ENCODE results near the gene HBE1.

The HBE1 gene

DNA sequence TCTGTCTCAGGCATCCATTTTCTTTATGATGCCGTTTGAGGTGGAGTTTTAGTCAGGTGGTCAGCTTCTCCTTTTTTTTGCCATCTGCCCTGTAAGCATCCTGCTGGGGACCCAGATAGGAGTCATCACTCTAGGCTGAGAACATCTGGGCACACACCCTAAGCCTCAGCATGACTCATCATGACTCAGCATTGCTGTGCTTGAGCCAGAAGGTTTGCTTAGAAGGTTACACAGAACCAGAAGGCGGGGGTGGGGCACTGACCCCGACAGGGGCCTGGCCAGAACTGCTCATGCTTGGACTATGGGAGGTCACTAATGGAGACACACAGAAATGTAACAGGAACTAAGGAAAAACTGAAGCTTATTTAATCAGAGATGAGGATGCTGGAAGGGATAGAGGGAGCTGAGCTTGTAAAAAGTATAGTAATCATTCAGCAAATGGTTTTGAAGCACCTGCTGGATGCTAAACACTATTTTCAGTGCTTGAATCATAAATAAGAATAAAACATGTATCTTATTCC lies 10.9 kb upstream of the HBE1 start:
- no peaks in the 10 kb centered on the region for H3K4me1 ChIP-seq (ENCODE audit: control insufficient read depth, insufficient read depth, low read length)
- H3K4me3 ChIP-seq (ENCODE audit: low read depth, low read length) = no peak overlapping the region
- ChIA-PET CTCF (interaction anchor here (0.7 kb wide), 1 partner anchor 407 kb away, joined by 3 read pairs; no protein-coding TSS in a partner anchor), POLR2A (no interaction called here)
- no peaks in the 10 kb centered on the region for H3K9me3 ChIP-seq (ENCODE audit: control insufficient read depth, insufficient read depth, low read depth, low read length)
- no peak overlapping the region for H3K27ac ChIP-seq (ENCODE audit: extremely low read depth, low read depth, low read length)
- TF ChIP-seq ZNF660 (tag by site-specific recombination; IDR thresholded peaks at IDR 0.05) (0 out of 2 replicates have a peak, but pooled peaks have one; percentile 21), ZNF19 (tag by site-specific recombination; IDR thresholded peaks at IDR 0.05; ENCODE audit: low read depth) (no peak)
- TF ChIP-seq, protein P1, sequence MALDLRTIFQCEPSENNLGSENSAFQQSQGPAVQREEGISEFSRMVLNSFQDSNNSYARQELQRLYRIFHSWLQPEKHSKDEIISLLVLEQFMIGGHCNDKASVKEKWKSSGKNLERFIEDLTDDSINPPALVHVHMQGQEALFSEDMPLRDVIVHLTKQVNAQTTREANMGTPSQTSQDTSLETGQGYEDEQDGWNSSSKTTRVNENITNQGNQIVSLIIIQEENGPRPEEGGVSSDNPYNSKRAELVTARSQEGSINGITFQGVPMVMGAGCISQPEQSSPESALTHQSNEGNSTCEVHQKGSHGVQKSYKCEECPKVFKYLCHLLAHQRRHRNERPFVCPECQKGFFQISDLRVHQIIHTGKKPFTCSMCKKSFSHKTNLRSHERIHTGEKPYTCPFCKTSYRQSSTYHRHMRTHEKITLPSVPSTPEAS (tag by site-specific recombination; IDR thresholded peaks at IDR 0.05) = no peak
- H3K36me3 ChIP-seq (ENCODE audit: control insufficient read depth in 2 of 2, insufficient read depth in 1 of 2, low read length in 2 of 2) = no peaks in the 10 kb centered on the region

DNA sequence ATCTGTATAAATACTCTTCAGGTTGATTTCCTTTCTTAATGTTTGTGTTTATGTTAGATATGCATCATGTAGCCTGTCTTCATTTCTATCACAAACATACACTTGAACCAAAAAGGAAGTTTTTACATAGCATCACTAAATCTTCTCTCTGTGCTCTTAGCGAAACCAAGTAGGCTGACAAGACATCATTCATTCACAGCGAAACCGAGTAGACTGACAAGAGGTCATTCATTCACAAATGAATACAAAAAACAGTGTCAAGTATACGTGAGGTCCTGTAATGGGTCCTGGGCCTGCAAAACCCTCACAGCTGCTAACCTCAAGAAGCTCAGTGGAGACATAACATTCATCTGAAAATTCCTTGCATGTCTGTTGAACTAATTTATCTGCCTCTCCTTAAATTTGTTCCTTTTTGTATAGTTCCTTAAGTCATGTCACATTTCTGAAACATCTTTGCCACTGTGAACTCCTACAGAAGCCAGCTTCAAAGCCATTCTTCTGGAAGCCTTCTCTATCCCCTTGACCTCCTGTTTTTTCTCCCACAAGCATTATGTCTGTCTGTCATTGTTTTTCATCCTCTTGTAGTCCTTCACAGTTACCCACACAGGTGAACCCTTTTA lies 9.8 kb upstream of the HBE1 start:
- H3K9me3 ChIP-seq (ENCODE audit: control insufficient read depth, insufficient read depth, low read depth, low read length) = no peaks in the 10 kb centered on the region
- CTCF ChIA-PET = no interaction called here

DNA sequence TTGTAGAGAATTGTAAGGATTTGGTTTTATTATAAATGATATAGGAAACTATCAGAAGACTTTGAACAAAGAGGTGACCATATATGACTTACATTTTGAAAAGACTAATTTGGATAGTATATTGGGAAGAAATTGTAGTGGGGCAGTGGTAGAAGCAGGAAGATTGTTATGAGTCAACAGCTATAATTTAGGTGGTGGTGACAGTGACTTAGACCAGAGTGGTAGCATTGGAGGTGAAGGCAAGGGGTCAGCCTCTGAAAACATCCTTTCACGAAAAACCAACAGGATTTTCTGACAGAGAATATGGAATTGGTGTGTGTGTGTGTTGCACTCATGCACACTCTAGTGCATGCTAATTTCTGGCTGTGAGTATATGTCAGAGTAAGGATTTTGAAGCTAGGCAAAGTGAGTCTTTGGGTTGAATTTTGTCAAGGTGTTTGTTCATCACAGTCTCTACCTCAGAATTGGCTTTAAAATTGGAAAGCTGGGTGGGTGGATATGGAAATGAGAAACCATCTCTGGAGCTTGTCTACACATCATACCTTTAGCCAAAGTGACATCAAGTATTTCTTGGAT lies 8.2 kb upstream of the HBE1 start:
- no peak overlapping the region for H3K4me3 ChIP-seq (ENCODE audit: low read depth, low read length)
- CTCF ChIA-PET = no interaction called here
- H3K36me3 ChIP-seq (ENCODE audit: control insufficient read depth in 2 of 2, insufficient read depth in 1 of 2, low read length in 2 of 2) = no peaks in the 10 kb centered on the region
- no peaks in the 10 kb centered on the region for H3K9me3 ChIP-seq (ENCODE audit: control insufficient read depth, insufficient read depth, low read depth, low read length)
- TF ChIP-seq ZNF747 (tag by site-specific recombination; IDR thresholded peaks at IDR 0.05) (no peak), ZNF416 (tag by site-specific recombination; IDR thresholded peaks at IDR 0.05) (no peak), ZNF623 (tag by site-specific recombination; IDR thresholded peaks at IDR 0.05) (no peak)
- POLR2A ChIA-PET = no interaction called here
- H3K27ac ChIP-seq (ENCODE audit: extremely low read depth, low read depth, low read length) = no peak overlapping the region
- H3K4me1 ChIP-seq (ENCODE audit: control insufficient read depth, insufficient read depth, low read length) = no peaks in the 10 kb centered on the region

More for the DNA sequence above, 9.8 kb upstream of the HBE1 start:
- Histone ChIP-seq H3K4me1 (ENCODE audit: control insufficient read depth, insufficient read depth, low read length) (no peaks in the 10 kb centered on the region), H3K36me3 (ENCODE audit: control insufficient read depth in 2 of 2, insufficient read depth in 1 of 2, low read length in 2 of 2) (no peaks in the 10 kb centered on the region), H3K4me3 (ENCODE audit: low read depth, low read length) (no peak overlapping the region), H3K27ac (ENCODE audit: extremely low read depth, low read depth, low read length) (no peak overlapping the region)
- POLR2A ChIA-PET = no interaction called here
- TF ChIP-seq, protein P2, sequence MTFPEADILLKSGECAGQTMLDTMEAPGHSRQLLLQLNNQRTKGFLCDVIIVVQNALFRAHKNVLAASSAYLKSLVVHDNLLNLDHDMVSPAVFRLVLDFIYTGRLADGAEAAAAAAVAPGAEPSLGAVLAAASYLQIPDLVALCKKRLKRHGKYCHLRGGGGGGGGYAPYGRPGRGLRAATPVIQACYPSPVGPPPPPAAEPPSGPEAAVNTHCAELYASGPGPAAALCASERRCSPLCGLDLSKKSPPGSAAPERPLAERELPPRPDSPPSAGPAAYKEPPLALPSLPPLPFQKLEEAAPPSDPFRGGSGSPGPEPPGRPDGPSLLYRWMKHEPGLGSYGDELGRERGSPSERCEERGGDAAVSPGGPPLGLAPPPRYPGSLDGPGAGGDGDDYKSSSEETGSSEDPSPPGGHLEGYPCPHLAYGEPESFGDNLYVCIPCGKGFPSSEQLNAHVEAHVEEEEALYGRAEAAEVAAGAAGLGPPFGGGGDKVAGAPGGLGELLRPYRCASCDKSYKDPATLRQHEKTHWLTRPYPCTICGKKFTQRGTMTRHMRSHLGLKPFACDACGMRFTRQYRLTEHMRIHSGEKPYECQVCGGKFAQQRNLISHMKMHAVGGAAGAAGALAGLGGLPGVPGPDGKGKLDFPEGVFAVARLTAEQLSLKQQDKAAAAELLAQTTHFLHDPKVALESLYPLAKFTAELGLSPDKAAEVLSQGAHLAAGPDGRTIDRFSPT (tag by site-specific recombination; IDR thresholded peaks at IDR 0.05) = no peak
- TF ChIP-seq ZNF654 (tag by site-specific recombination; IDR thresholded peaks at IDR 0.05; ENCODE audit: low read depth) (no peak), KLF1 (tag by site-specific recombination; IDR thresholded peaks at IDR 0.05) (no peak), BCL11A (tag by site-specific recombination; IDR thresholded peaks at IDR 0.05; ENCODE audit: low read depth) (no peak), KLF16 (tag by site-specific recombination; IDR thresholded peaks at IDR 0.05) (no peak), ZNF155 (tag by site-specific recombination; IDR thresholded peaks at IDR 0.05) (no peak), ZNF621 (tag by site-specific recombination; IDR thresholded peaks at IDR 0.05) (no peak), ZNF202 (tag by site-specific recombination; IDR thresholded peaks at IDR 0.05; ENCODE audit: borderline replicate concordance) (no peak), ZNF274 (IDR thresholded peaks at IDR 0.05; ENCODE audit: low read length) (no peak), ZNF274 (tag by site-specific recombination; IDR thresholded peaks at IDR 0.05; ENCODE audit: borderline replicate concordance) (no peak), HOXA7 (CRISPR knock-in tag; IDR thresholded peaks at IDR 0.05; ENCODE audit: borderline replicate concordance) (no peak)

Data from HEK293 (cell line).